Prostate gland (tissue), 2 donors: ENCODE data around the gene SH3PXD2A.

Experiments
- POLR2A ChIP-seq: fragments of 450-650 bp; IDR thresholded peaks from one replicate; pipeline ENCODE4 v1.6.1; 2016; ENCODE audit warnings: antibody characterized with exemption, mild to moderate bottlenecking
- POLR2AphosphoS5 ChIP-seq: sonication (generic); formaldehyde crosslinking; IDR thresholded peaks from one replicate; pipeline ENCODE4 v1.6.1; 2017; ENCODE audit warnings: antibody characterized with exemption
- TF ChIP-seq, protein P1 (sequence below), 4 experiments: fragments of 200-600 bp in 2 of 4; fragments of 450-650 bp in 2 of 4; sonication (generic) in 2 of 4; IDR thresholded peaks; 1 replicate in 3 of 4; 2 replicates in 1 of 4; pipeline ENCODE4 v1.5.1; 2016 to 2019; ENCODE audit warnings: antibody characterized with exemption in 4 of 4, mild to moderate bottlenecking in 2 of 4, moderate library complexity in 2 of 4

DNA sequence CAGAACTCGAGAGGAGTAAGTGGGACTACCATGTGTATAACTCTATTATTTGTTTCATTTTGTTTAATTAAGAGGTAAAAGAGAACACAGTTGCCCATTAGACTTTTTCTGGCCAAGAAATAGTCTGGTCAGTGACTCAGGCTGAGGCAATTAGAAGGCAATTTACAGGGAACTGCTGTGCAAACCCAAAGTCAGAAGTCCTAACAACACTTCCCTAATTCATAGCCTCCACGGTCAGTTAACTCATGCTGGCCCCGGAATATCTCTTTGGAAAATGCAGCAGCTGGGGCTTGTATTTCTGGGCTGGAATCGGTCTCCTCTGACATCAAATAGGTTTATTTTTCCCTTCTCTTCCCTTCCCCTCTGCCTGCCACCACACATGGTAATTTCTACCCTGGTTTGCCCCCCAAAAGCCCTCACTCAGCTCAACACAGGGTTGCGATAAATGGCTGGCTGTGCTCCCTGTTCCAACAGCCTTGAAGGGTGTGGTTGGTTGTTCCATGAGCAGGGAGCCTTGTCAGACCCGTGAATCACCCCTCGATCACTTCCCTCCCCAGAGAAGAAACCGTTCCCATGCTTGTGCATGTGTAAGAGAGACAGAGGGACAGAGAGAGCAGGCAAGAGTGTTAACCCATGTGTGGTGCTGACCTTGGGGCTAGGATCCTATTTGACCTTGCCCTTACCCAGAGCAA, 5.3 kb downstream of the SH3PXD2A start:
- TF ChIP-seq, protein P1, sequence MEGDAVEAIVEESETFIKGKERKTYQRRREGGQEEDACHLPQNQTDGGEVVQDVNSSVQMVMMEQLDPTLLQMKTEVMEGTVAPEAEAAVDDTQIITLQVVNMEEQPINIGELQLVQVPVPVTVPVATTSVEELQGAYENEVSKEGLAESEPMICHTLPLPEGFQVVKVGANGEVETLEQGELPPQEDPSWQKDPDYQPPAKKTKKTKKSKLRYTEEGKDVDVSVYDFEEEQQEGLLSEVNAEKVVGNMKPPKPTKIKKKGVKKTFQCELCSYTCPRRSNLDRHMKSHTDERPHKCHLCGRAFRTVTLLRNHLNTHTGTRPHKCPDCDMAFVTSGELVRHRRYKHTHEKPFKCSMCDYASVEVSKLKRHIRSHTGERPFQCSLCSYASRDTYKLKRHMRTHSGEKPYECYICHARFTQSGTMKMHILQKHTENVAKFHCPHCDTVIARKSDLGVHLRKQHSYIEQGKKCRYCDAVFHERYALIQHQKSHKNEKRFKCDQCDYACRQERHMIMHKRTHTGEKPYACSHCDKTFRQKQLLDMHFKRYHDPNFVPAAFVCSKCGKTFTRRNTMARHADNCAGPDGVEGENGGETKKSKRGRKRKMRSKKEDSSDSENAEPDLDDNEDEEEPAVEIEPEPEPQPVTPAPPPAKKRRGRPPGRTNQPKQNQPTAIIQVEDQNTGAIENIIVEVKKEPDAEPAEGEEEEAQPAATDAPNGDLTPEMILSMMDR (IDR thresholded peaks at IDR 0.05): no peak
- no peak for TF ChIP-seq POLR2A
- TF ChIP-seq POLR2AphosphoS5: no peak
